Keratinocyte (primary cell): ENCODE data around the gene TMEM181. TPM values are rescaled to one million over a fixed set of nuclear protein-coding genes. Genes with fewer than 3 reads are reported as not detected.

Source experiments
- DNase-seq: peaks from one replicate; pipeline ENCODE4 v3.0.0-alpha.2; 2011; ENCODE audit warnings: low read depth, missing footprints, low spot score
- FAIRE-seq: peaks from 2 replicates; lab custom pipeline; 2011; peaks lifted over from hg19 to GRCh38; lab: Jason Lieb, UNC
- H2AFZ ChIP-seq: 2 replicates; pipeline ENCODE4 v1.6.0; 2012; ENCODE audit warnings: low read length, control low read depth, inconsistent platforms; ENCODE audit not compliant: control insufficient read depth
- H3K27ac ChIP-seq: 2 replicates; pipeline ENCODE4 v1.5.1; 2011; ENCODE audit warnings: low read length; ENCODE audit not compliant: control insufficient read depth, insufficient read depth
- H3K27me3 ChIP-seq: 3 replicates; pipeline ENCODE4 v1.6.0; 2011; ENCODE audit warnings: low read length; ENCODE audit not compliant: control insufficient read depth, insufficient read depth; ENCODE audit errors: extremely low read depth
- H3K36me3 ChIP-seq, 2 experiments: 2 replicates in 1 of 2; 3 replicates in 1 of 2; pipeline ENCODE4 v1.5.1; 2011; ENCODE audit warnings: low read length in 2 of 2, mild to moderate bottlenecking in 1 of 2; ENCODE audit not compliant: control insufficient read depth in 2 of 2, insufficient read depth in 2 of 2; ENCODE audit errors: extremely low read depth in 1 of 2
- H3K4me1 ChIP-seq: 3 replicates; pipeline ENCODE4 v1.5.1; 2011; ENCODE audit warnings: low read length; ENCODE audit not compliant: control insufficient read depth, insufficient read depth; ENCODE audit errors: extremely low read depth
- H3K4me2 ChIP-seq: 3 replicates; pipeline ENCODE4 v1.6.0; 2011; ENCODE audit warnings: low read depth, low read length; ENCODE audit not compliant: control insufficient read depth, insufficient read depth; ENCODE audit errors: extremely low read depth
- H3K4me3 ChIP-seq, 3 experiments: fragments of 200-600 bp in 1 of 3; sonication (generic) in 1 of 3; 2 replicates in 2 of 3; 3 replicates in 1 of 3; pipeline ENCODE4 v1.5.1; 2011 to 2016; ENCODE audit warnings: low read length in 3 of 3, mild to moderate bottlenecking in 3 of 3, control low read depth in 2 of 3, inconsistent platforms in 1 of 3, low read depth in 1 of 3, mixed read lengths in 1 of 3, mixed run types in 1 of 3, moderate library complexity in 1 of 3; ENCODE audit not compliant: control insufficient read depth in 2 of 3, insufficient read depth in 2 of 3; ENCODE audit errors: extremely low read depth in 1 of 3
- H3K79me2 ChIP-seq: 2 replicates; pipeline ENCODE4 v1.6.0; 2012; ENCODE audit warnings: low read length; ENCODE audit not compliant: control insufficient read depth, insufficient read depth
- H3K9ac ChIP-seq: 3 replicates; pipeline ENCODE4 v1.6.0; 2011; ENCODE audit warnings: low read length; ENCODE audit not compliant: control insufficient read depth, insufficient read depth; ENCODE audit errors: extremely low read depth
- H3K9me1 ChIP-seq: 3 replicates; pipeline ENCODE4 v1.6.0; 2011; ENCODE audit warnings: low read length; ENCODE audit not compliant: control insufficient read depth, insufficient read depth; ENCODE audit errors: extremely low read depth
- H3K9me3 ChIP-seq: 2 replicates; pipeline ENCODE4 v1.5.1; 2012; ENCODE audit warnings: low read depth, low read length; ENCODE audit not compliant: control insufficient read depth
- H4K20me1 ChIP-seq: 3 replicates; pipeline ENCODE4 v1.6.0; 2011; ENCODE audit warnings: low read length; ENCODE audit not compliant: control insufficient read depth, insufficient read depth; ENCODE audit errors: extremely low read depth
- EZH2 ChIP-seq: IDR thresholded peaks from one replicate; pipeline ENCODE4 v1.6.1; 2012; ENCODE audit warnings: inconsistent platforms, mild to moderate bottlenecking, low read length, moderate library complexity
- dilution Hi-C: fragments of 300-500 bp; cut with MboI; formaldehyde crosslinking; loops from one replicate; pipeline ENCODE4 v1.7.0; 2020; ENCODE audit warnings: low sequenced_read_pairs; ENCODE audit not compliant: extremely low pct_ligation_motif_present
- polyA plus RNA-seq, 5 experiments: library from polyadenylated mRNA; depleted of rRNA in 3 of 5; stranded (reverse) in 3 of 5; stranded (forward) in 1 of 5; unstranded in 1 of 5; fragments of >200 nt; gene quantifications; 1 replicate in 1 of 5; 2 replicates in 3 of 5; 3 replicates in 1 of 5; pipeline versions ENCODE4 v1.2.1 to v1.2.3, GENCODE V29; 2011 to 2012; ENCODE audit warnings: missing spikeins in 2 of 5, low read depth in 1 of 5, low replicate concordance in 1 of 5
- TF ChIP-seq, protein P1 (sequence below), 3 experiments: IDR thresholded peaks in 1 of 3; conservative IDR thresholded peaks in 1 of 3; optimal IDR thresholded peaks in 1 of 3; 2 replicates in 2 of 3; 3 replicates in 1 of 3; pipeline versions ENCODE3 to v1.5.1; 2011; ENCODE audit warnings: low read length in 3 of 3, mild to moderate bottlenecking in 3 of 3, moderate library complexity in 2 of 3, control low read depth in 1 of 3, inconsistent platforms in 1 of 3; ENCODE audit not compliant: insufficient read depth in 2 of 3; ENCODE audit errors: extremely low read depth in 1 of 3

TMEM181 gene
- polyA plus RNA-seq, 1 donor (not counting 4 experiments of a cell fraction or from before 2014, with no cell fraction given), result 31.9 TPM

DNA sequence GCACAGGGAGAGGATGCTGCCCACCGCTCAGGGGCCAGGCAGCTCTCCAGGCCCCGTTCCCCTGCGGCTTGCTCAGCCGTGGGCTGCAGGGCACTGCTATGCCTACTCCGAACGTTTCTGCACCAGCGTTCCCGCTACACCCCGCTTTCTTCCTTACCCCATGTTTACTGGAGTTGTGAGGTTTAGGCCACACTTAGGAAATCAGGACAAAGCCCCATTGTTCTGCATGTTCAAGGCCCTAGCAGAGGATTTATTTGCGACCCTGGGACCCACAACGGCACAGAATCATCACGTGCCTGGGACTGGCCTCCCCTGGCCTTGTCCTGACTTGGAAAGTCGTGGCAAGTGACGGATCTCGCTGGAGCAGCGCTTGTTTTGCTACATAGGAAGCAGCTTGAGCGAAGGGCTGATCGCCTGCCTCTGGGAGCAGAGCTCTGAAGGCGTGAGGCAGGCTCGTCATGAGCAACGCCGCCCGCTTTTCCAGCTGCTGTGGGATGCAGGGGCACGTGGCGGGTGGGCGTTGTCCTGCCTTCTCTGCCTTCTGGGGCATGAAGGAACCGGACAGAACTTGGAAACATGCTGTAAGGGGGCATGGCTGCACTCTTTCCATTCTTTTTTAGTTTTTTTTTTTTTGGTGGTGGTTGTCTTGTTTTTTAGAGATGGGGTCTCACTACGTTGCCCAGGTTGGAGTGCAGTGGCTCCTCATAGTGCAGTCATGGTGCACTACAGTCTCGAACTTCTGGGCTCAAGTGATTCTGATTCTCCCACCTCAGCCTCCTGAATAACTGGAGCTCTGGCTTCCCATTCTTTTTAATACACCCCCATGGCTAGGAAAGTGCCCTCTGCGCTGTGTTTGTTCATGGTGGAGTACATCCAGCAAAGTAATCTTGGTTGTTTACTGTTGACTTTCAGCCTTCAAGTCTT is 14.6 kb upstream of the TMEM181 start:
- H3K36me3 ChIP-seq, result no peaks in the 10 kb centered on the region
- no peaks in the 10 kb centered on the region for H4K20me1 ChIP-seq
- no peaks in the 10 kb centered on the region for H3K9me1 ChIP-seq
- no peak overlapping the region for H2AFZ ChIP-seq
- dilution Hi-C loops, result no loop called here
- DNase-seq (no peak), FAIRE-seq (no peak)
- H3K4me1 ChIP-seq, result no peaks in the 10 kb centered on the region
- no peak overlapping the region for H3K9ac ChIP-seq
- no peak overlapping the region for H3K4me3 ChIP-seq
- H3K79me2 ChIP-seq, result no peaks in the 10 kb centered on the region
- no peaks in the 10 kb centered on the region for H3K9me3 ChIP-seq
- TF ChIP-seq, protein P1, sequence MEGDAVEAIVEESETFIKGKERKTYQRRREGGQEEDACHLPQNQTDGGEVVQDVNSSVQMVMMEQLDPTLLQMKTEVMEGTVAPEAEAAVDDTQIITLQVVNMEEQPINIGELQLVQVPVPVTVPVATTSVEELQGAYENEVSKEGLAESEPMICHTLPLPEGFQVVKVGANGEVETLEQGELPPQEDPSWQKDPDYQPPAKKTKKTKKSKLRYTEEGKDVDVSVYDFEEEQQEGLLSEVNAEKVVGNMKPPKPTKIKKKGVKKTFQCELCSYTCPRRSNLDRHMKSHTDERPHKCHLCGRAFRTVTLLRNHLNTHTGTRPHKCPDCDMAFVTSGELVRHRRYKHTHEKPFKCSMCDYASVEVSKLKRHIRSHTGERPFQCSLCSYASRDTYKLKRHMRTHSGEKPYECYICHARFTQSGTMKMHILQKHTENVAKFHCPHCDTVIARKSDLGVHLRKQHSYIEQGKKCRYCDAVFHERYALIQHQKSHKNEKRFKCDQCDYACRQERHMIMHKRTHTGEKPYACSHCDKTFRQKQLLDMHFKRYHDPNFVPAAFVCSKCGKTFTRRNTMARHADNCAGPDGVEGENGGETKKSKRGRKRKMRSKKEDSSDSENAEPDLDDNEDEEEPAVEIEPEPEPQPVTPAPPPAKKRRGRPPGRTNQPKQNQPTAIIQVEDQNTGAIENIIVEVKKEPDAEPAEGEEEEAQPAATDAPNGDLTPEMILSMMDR (optimal IDR thresholded peaks at IDR 0.05 in 1 of 3, IDR thresholded peaks at IDR 0.05 in 1 of 3, conservative IDR thresholded peaks at IDR 0.05 in 1 of 3; ENCODE audit: extremely low read depth in 1 of 3, insufficient read depth in 2 of 3, low read length in 3 of 3), result no peak
- no peak for TF ChIP-seq EZH2
- peaks cover 17% of the 10 kb centered on the region for H3K27me3 ChIP-seq
- no peak overlapping the region for H3K4me2 ChIP-seq
- no peak overlapping the region for H3K27ac ChIP-seq

DNA sequence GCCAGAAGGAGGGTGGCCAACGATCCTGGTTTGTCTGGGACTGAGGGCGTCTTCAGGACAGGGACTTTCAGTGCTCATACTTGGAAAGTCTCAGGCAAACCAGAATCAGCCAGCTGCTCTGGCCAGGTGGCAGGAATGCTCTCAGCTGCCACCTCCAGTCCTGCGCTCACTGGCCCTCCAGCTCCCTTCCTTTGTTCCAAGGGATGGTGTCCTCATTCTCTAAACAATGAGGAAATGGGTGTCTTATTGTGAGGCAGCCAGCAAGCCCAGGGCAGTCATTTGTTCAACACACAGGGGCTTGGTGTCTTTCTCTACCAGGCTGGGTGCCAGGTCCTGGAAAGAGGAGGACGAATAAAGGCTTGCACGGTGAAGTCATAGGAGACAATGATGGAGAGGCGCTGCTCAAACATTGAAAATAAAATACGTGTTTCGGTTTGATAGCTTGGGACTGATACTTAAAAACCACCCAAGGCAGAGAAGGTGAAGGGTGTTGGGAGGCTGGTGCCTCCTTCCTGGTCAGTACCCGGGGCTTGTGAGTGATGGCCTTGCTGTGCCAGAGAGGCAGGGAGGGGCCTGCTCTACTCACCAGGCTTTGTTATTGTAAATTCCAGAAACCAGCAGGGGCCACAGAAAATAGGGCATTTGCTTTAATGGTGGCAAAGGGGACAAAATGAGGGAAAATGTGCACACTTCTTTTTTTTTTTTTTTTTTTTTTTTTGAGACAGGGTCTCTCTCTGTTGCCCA is 11.3 kb upstream of the TMEM181 start:
- DNase-seq, result no peak
- H3K27ac ChIP-seq, result no peak overlapping the region

More for the DNA sequence above, 11.3 kb upstream of the TMEM181 start:
- dilution Hi-C loops, result no loop called here
- no peak for FAIRE-seq
- Histone ChIP-seq H3K4me3 (no peak overlapping the region), H3K9me1 (no peaks in the 10 kb centered on the region), H3K9me3 (no peaks in the 10 kb centered on the region), H4K20me1 (no peaks in the 10 kb centered on the region), H2AFZ (no peak overlapping the region), H3K79me2 (no peaks in the 10 kb centered on the region), H3K36me3 (no peaks in the 10 kb centered on the region), H3K27me3 (peaks cover 17% of the 10 kb centered on the region), H3K4me1 (no peaks in the 10 kb centered on the region), H3K4me2 (no peak overlapping the region), H3K9ac (no peak overlapping the region)
- no peak for TF ChIP-seq EZH2
- TF ChIP-seq, protein P1 (optimal IDR thresholded peaks at IDR 0.05 in 1 of 3, IDR thresholded peaks at IDR 0.05 in 1 of 3, conservative IDR thresholded peaks at IDR 0.05 in 1 of 3; ENCODE audit: extremely low read depth in 1 of 3, insufficient read depth in 2 of 3, low read length in 3 of 3), result no peak
